ENCODE results near the gene ATP1B1.
A peak's percentile ranks its signal among the peaks of the same experiment; 100 is the strongest.

ATP1B1 gene

GRCh38 chr1:169089776-169090175 lies 16.7 kb upstream of the ATP1B1 start:
- H3K4me3 Mint-ChIP-seq, result no peak overlapping the region
- ATAC-seq (no peak), DNase-seq (no peak)
- no peaks in the 10 kb centered on the region for H3K9me3 Mint-ChIP-seq
- no peaks in the 10 kb centered on the region for H3K27me3 Mint-ChIP-seq
- H3K27ac Mint-ChIP-seq, result no peak overlapping the region
- H3K4me1 Mint-ChIP-seq, result peaks cover 11% of the 10 kb centered on the region

DNA sequence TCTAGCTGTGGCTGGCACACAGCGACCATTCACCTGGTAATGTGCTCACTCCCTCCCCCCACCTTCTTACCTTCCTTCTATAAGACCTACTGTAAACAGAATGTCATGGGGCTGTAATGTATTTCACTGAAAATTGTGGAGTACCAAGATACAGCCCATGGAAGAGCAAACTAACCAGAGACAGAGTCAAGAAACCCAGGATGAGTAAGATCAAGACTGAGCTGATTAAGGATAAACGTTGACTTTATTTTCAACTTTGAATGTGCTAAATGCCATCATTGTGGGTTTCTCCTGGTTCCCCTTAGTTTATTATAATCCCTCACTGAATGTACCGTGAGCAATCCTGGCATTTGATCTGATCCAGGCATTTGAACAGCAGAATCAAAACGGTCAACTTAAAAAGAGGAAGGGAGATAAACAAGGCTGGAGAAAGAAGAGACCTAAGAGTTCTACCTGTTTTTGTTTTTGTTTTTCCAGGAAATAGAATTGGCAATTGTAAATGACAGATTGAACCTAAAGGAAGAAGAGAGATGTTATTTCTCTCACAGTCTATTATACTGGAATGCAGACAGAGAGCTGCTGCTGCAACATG lies 16.1 kb upstream of the ATP1B1 start:
- Mint-ChIP-seq H3K9me3 (no peaks in the 10 kb centered on the region), H3K4me3 (no peak overlapping the region), H3K27me3 (no peaks in the 10 kb centered on the region), H3K4me1 (peaks cover 11% of the 10 kb centered on the region), H3K27ac (no peak overlapping the region)
- peak; percentile 47 for ATAC-seq
- no peak for DNase-seq

GRCh38 chr1:169090900-169091311 lies 15.6 kb upstream of the ATP1B1 start:
- peak; percentile 52 for ATAC-seq
- Mint-ChIP-seq H3K27me3 (no peaks in the 10 kb centered on the region), H3K4me1 (peaks cover 11% of the 10 kb centered on the region)

GRCh38 chr1:169091480-169091941 lies 15.0 kb upstream of the ATP1B1 start:
- ATAC-seq (peak; percentile 19), DNase-seq (no peak)
- Mint-ChIP-seq H3K4me1 (peaks cover 11% of the 10 kb centered on the region), H3K27me3 (no peaks in the 10 kb centered on the region), H3K4me3 (no peak overlapping the region), H3K27ac (no peak overlapping the region), H3K9me3 (no peaks in the 10 kb centered on the region)

More at GRCh38 chr1:169090900-169091311, 15.6 kb upstream of the ATP1B1 start:
- no peak for DNase-seq
- Mint-ChIP-seq H3K27ac (no peak overlapping the region), H3K4me3 (no peak overlapping the region), H3K9me3 (no peaks in the 10 kb centered on the region)

GRCh38 chr1:169092399-169092798 lies 14.1 kb upstream of the ATP1B1 start:
- ATAC-seq (no peak), DNase-seq (no peak)
- Mint-ChIP-seq H3K4me3 (no peak overlapping the region), H3K4me1 (peaks cover 11% of the 10 kb centered on the region), H3K27ac (no peak overlapping the region), H3K9me3 (no peaks in the 10 kb centered on the region), H3K27me3 (no peaks in the 10 kb centered on the region)

GRCh38 chr1:169094897-169095569 lies 11.5 kb upstream of the ATP1B1 start:
- DNase-seq, result no peak
- no peak for ATAC-seq
- H3K27me3 Mint-ChIP-seq, result no peaks in the 10 kb centered on the region
- no peaks in the 10 kb centered on the region for H3K9me3 Mint-ChIP-seq
- H3K27ac Mint-ChIP-seq, result no peak overlapping the region
- H3K4me1 Mint-ChIP-seq, result peaks cover 9% of the 10 kb centered on the region
- H3K4me3 Mint-ChIP-seq, result no peak overlapping the region

DNA sequence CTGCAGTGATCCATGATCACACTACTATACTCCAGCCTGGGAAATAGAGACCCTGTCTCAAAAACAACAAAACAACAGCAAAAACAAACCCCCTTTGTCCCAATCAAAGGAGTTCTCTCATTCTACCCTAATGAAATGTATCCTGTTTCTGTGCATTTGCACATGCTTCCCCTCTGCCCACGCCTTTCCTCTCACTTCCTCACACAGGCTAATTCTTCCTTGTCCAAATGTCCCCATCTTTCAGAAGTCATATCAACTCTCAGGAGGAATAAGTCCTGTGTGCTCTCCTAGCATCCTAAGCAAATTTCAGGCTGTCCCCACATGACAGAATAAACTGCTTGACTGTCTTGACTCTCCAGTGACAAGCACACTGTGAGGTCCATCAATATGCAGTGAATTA lies 8.1 kb upstream of the ATP1B1 start:
- Mint-ChIP-seq H3K4me3 (no peak overlapping the region), H3K9me3 (no peaks in the 10 kb centered on the region), H3K4me1 (peaks cover 5% of the 10 kb centered on the region), H3K27me3 (no peaks in the 10 kb centered on the region), H3K27ac (no peak overlapping the region)
- ATAC-seq (no peak), DNase-seq (no peak)

DNA sequence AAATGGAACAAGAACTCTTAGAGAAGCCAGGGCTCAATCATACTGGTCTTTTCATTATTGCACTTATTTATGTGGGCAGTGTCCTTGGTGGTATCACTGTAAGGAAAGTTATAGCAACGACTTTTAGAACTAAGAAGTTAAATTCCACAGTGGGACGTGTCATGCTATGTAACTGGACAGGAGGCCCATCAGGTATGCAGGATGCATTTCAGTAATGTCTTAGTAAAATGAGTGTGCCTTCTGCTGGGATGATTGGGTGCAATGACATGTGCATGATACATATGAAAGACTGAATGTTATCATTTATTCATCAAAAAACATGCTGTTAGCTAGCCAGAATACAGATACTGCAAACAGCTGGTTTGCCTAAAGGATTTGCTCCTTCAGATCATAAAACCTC lies 6.9 kb upstream of the ATP1B1 start:
- ATAC-seq, result no peak
- H3K9me3 Mint-ChIP-seq, result no peaks in the 10 kb centered on the region
- H3K4me3 Mint-ChIP-seq, result no peak overlapping the region
- DNase-seq, result no peak
- no peaks in the 10 kb centered on the region for H3K27me3 Mint-ChIP-seq
- no peak overlapping the region for H3K27ac Mint-ChIP-seq
- peaks cover under 1% of the 10 kb centered on the region for H3K4me1 Mint-ChIP-seq

DNA sequence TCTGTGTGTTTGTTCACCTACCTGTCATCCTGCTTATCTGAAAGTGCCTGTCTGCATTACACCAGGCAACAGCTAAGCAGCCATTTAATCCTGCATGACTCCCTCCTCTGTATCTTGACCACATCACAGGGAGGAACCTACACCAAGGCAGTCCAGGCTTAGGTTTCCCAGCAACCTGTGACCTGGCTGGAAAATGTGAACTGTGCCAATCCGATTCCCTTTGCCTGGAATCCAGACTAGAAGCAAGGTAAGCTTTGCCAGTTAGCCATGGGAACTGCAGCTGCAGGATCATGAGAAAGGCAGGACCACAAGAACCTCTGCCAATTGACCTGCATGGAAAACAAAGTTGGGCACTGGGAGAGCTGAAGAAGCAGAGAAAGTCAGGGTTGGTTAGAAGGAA lies 6.3 kb upstream of the ATP1B1 start:
- H3K4me3 Mint-ChIP-seq, result no peak overlapping the region
- ATAC-seq (no peak), DNase-seq (no peak)
- no peak overlapping the region for H3K27ac Mint-ChIP-seq
- no peaks in the 10 kb centered on the region for H3K27me3 Mint-ChIP-seq
- peaks cover 7% of the 10 kb centered on the region for H3K4me1 Mint-ChIP-seq
- no peaks in the 10 kb centered on the region for H3K9me3 Mint-ChIP-seq

- no peaks in the 10 kb centered on the region for H3K27me3 Mint-ChIP-seq
- peaks cover 11% of the 10 kb centered on the region for H3K4me1 Mint-ChIP-seq
- no peaks in the 10 kb centered on the region for H3K9me3 Mint-ChIP-seq
- no peak overlapping the region for H3K4me3 Mint-ChIP-seq
- no peak for ATAC-seq
- no peak for DNase-seq
- no peak overlapping the region for H3K27ac Mint-ChIP-seq
Observed at GRCh38 chr1:169100651-169101088, 5.8 kb upstream of the ATP1B1 start.

GRCh38 chr1:169102567-169102966 lies 3.9 kb upstream of the ATP1B1 start:
- DNase-seq (no peak), ATAC-seq (no peak)
- H3K4me3 Mint-ChIP-seq, result no peak overlapping the region
- no peak overlapping the region for H3K27ac Mint-ChIP-seq
- H3K27me3 Mint-ChIP-seq, result peaks cover 7% of the 10 kb centered on the region
- H3K9me3 Mint-ChIP-seq, result no peaks in the 10 kb centered on the region
- peaks cover 22% of the 10 kb centered on the region for H3K4me1 Mint-ChIP-seq

DNA sequence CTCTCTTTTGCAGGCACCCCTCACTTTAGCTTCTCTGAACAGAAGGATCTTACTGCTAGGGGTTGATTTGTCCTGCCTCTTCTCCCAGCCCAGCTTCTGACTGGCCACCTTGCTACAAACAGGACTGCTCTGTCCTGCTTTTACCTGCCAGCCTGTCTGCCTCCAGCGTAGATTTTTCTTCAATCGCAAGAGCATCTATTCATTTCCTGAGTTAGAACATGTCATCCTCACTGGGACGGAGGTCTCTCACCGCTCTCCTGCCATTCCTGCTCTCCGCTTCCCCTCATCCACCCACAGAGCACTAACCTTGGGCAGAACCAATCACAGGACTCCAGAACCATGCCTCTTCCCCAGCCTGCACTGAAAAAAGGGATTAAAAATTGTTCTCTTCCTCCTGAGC lies 3.5 kb upstream of the ATP1B1 start:
- ATAC-seq, result no peak
- peaks cover 7% of the 10 kb centered on the region for H3K27me3 Mint-ChIP-seq
- H3K9me3 Mint-ChIP-seq, result no peaks in the 10 kb centered on the region
- no peak for DNase-seq
- peaks cover 27% of the 10 kb centered on the region for H3K4me1 Mint-ChIP-seq
- no peak overlapping the region for H3K4me3 Mint-ChIP-seq
- no peak overlapping the region for H3K27ac Mint-ChIP-seq

- ATAC-seq (no peak), DNase-seq (no peak)
- peaks cover 31% of the 10 kb centered on the region for H3K4me1 Mint-ChIP-seq
- no peaks in the 10 kb centered on the region for H3K9me3 Mint-ChIP-seq
- peaks cover 7% of the 10 kb centered on the region for H3K27me3 Mint-ChIP-seq
- no peak overlapping the region for H3K27ac Mint-ChIP-seq
- H3K4me3 Mint-ChIP-seq, result no peak overlapping the region
Observed at GRCh38 chr1:169103480-169103893, 3.0 kb upstream of the ATP1B1 start.

DNA sequence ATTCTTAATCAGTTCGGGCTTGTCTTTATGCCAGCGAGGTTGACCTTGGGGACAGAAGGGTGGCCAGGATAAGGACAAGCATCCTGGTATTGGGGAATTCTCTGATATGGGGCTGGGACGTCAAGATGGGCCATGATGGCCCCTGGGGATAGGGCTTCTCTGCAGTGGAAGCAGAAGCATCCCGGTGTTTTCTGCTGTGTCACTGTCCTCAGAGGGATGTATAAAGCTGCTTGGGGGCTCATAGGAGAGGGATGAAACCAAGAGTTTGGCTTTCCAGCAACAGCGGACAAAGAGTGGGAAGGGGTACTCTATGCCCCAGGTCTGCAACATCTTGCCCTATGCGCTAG lies 1.4 kb upstream of the ATP1B1 start:
- Mint-ChIP-seq H3K27ac (no peak overlapping the region), H3K27me3 (peaks cover 14% of the 10 kb centered on the region), H3K4me1 (peaks cover 47% of the 10 kb centered on the region), H3K9me3 (no peaks in the 10 kb centered on the region), H3K4me3 (peak overlapping the region; percentile 79 to 94)
- DNase-seq (no peak), ATAC-seq (no peak)

DNA sequence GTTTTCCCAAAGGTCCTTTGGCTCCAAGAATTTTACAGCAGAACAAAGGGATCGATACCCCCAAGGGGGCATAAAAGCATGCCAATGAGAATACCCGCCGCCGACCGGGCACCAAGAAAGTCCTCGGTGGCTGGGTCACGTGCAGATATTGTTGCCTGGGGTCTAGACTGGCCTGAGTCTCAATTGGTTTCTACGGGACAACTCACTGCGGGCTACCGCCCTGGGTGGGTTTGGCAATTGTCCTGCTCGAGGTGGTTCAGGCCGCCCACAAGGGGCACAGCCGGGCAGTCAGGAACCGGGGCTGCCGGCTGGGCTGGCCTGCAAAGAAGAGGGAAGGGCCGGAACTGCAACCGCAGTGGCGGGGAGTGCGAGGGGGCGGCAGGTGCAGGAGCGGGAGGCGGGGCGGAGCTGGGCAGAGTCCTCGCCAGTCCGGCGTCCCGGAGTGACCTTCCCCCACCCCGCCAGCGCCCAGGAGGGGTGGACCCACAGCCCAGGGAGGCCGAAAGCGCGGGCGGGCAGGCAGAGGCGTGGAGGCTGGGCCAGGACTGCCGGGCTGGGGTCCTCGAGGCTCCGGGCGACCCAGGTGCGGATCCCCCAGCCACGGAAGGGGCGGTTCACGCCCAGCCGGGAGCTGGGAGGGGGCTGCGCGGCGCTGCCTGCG lies 926 bp upstream of the ATP1B1 start:
- H3K27ac Mint-ChIP-seq, result peak overlapping the region in 1 of 2 donors; percentile 58
- no peaks in the 10 kb centered on the region for H3K9me3 Mint-ChIP-seq
- peaks cover 52% of the 10 kb centered on the region for H3K4me1 Mint-ChIP-seq
- DNase-seq (no peak), ATAC-seq (peak; percentile 10)
- peak overlapping the region; percentile 88 to 94 for H3K4me3 Mint-ChIP-seq
- H3K27me3 Mint-ChIP-seq, result peaks cover 19% of the 10 kb centered on the region

DNA sequence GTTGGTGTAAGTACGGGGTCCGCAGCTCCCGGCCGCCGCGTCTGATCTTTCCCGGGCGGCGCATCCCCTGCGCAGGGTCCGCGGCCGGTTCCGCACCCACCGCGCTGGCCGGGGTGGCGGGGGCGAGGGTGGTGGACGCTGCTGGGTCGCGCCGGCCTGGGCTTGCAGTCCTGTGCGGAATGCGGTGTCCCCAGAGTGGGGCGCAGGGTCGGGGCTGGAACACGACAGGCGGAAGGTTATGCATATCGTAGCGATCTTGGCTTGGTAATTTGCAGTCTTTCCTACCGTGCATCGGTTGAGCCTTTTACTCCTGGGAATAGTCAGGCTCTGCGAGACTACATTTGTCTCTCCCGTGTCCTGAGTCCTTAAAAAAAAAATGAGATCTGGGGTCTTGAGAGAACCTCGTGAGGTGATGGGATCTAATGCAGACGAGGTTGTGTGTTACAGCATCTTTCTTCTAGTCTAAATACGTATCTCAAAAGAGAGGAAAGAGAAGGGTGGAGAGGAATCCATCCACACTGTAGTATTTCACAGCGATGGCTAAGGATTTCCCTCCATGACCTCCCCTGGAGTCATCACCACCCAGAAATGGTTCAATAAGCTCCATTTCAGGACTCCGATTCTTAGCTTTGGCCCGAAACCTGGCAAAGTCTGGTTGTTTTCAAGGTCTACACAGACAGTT lies 572 bp downstream of the ATP1B1 start:
- Mint-ChIP-seq H3K27ac (no peak overlapping the region), H3K4me3 (peak overlapping the region; percentile 88 to 94), H3K4me1 (peaks cover 60% of the 10 kb centered on the region), H3K9me3 (no peaks in the 10 kb centered on the region), H3K27me3 (peaks cover 20% of the 10 kb centered on the region)
- DNase-seq (peak in 1 of 2 donors; percentile 28), ATAC-seq (peak; percentile 18)
